IMR-90 (cell line): Measurements from ENCODE around the gene GGT1. TPM values are rescaled to one million over a fixed set of nuclear protein-coding genes. Genes with fewer than 3 reads are reported as not detected.
"Not testable (repeated sequence)": the region's sequence is repeated elsewhere in the genome, so short reads cannot be mapped to it uniquely, and the experiment has no call there.

ENCODE experiments used
- ATAC-seq: fragments of 200-7000 bp; cut with Tn5 transposase; 2 replicates; pipeline ENCODE4 v1.9.1; 2020; ENCODE audit warnings: low read depth, mild to moderate bottlenecking, moderate library complexity
- BruUV-seq: library from RNA; stranded (reverse); fragments of 400-500 nt; replicated peaks from 2 replicates; lab custom pipeline; 2021; lab: Mats Ljungman, UMichigan
- CTCF ChIA-PET: fragments of 300-600 bp; formaldehyde crosslinking; extraction: SDS; loops from one replicate; lab custom pipeline; 2021; ENCODE audit warnings: antibody characterized with exemption; lab: Yijun Ruan, JAX
- POLR2A ChIA-PET: fragments of 300-600 bp; sonication (Branson Sonifier 250); formaldehyde crosslinking; loops from one replicate; lab custom pipeline; 2022; ENCODE audit warnings: antibody characterized with exemption; ENCODE audit not compliant: unreplicated experiment; lab: Charles Lee
- DNase-seq: peaks from one replicate; pipeline ENCODE4 v3.0.0; 2013
- H2AFZ ChIP-seq: replicated peaks from 2 replicates; pipeline ENCODE3; 2013; ENCODE audit warnings: low read length, mild to moderate bottlenecking; ENCODE audit not compliant: poor library complexity
- H2AK5ac ChIP-seq: 2 replicates; pipeline ENCODE4 v1.6.1; 2013; ENCODE audit warnings: low read depth, low read length, inconsistent platforms
- H2AK9ac ChIP-seq: replicated peaks from 2 replicates; pipeline ENCODE3; 2013; ENCODE audit warnings: mild to moderate bottlenecking, low read depth, low read length, moderate library complexity; ENCODE audit not compliant: poor library complexity
- H2BK120ac ChIP-seq: 2 replicates; pipeline ENCODE4 v1.6.1; 2013; ENCODE audit warnings: low read depth, low read length, inconsistent platforms
- H2BK15ac ChIP-seq: 3 replicates; pipeline ENCODE4 v1.6.1; 2013; ENCODE audit warnings: low read depth, low read length, inconsistent platforms
- H2BK20ac ChIP-seq: 2 replicates; pipeline ENCODE4 v1.6.1; 2013; ENCODE audit warnings: low read depth, mild to moderate bottlenecking, inconsistent platforms, low read length, moderate library complexity
- H2BK5ac ChIP-seq: 2 replicates; pipeline ENCODE4 v1.6.1; 2013; ENCODE audit warnings: mild to moderate bottlenecking, low read depth, low read length, inconsistent platforms; ENCODE audit not compliant: poor library complexity, severe bottlenecking
- H3K14ac ChIP-seq: replicated peaks from 2 replicates; pipeline ENCODE4 v1.6.1; 2013; ENCODE audit warnings: low read depth, low read length, inconsistent platforms
- H3K18ac ChIP-seq: 2 replicates; pipeline ENCODE4 v1.6.1; 2013; ENCODE audit warnings: low read depth, low read length, control low read depth
- H3K23ac ChIP-seq: 2 replicates; pipeline ENCODE4 v1.6.1; 2013; ENCODE audit warnings: low read depth, low read length, inconsistent platforms
- H3K27ac ChIP-seq: 2 replicates; pipeline ENCODE4 v1.5.1; 2013; ENCODE audit warnings: mild to moderate bottlenecking, control low read depth, low read length; ENCODE audit not compliant: insufficient read depth
- H3K27me3 ChIP-seq: 2 replicates; pipeline ENCODE4 v1.6.1; 2013; ENCODE audit warnings: low read length; ENCODE audit not compliant: control insufficient read depth, insufficient read depth
- H3K36me3 ChIP-seq: 2 replicates; pipeline ENCODE4 v1.6.1; 2013; ENCODE audit warnings: low read length, mixed read lengths; ENCODE audit not compliant: control insufficient read depth, insufficient read depth
- H3K4ac ChIP-seq: 2 replicates; pipeline ENCODE4 v1.6.1; 2013; ENCODE audit warnings: low read depth, low read length, inconsistent platforms
- H3K4me1 ChIP-seq: 2 replicates; pipeline ENCODE4 v1.6.1; 2013; ENCODE audit warnings: low read length, mixed read lengths; ENCODE audit not compliant: control insufficient read depth, insufficient read depth
- H3K4me2 ChIP-seq: 2 replicates; pipeline ENCODE4 v1.6.1; 2013; ENCODE audit warnings: low read depth, mild to moderate bottlenecking, control low read depth, low read length, moderate library complexity
- H3K4me3 ChIP-seq: 2 replicates; pipeline ENCODE4 v1.5.1; 2013; ENCODE audit warnings: low read depth, mild to moderate bottlenecking, control low read depth, low read length, moderate library complexity; ENCODE audit not compliant: insufficient read depth
- H3K56ac ChIP-seq: 2 replicates; pipeline ENCODE4 v1.6.1; 2013; ENCODE audit warnings: low read length, inconsistent platforms; ENCODE audit not compliant: insufficient read depth; ENCODE audit errors: extremely low read depth
- H3K79me1 ChIP-seq, 2 experiments: 2 replicates each; pipeline ENCODE4 v1.6.1; 2013; ENCODE audit warnings: low read length in 2 of 2, inconsistent platforms in 1 of 2, low read depth in 1 of 2
- H3K9ac ChIP-seq: 2 replicates; pipeline ENCODE4 v1.6.1; 2013; ENCODE audit warnings: low read depth, low read length, control low read depth
- H3K9me1 ChIP-seq: 2 replicates; pipeline ENCODE4 v1.6.1; 2013; ENCODE audit warnings: low read length, inconsistent platforms; ENCODE audit not compliant: insufficient read depth
- H3K9me3 ChIP-seq: 2 replicates; pipeline ENCODE4 v1.6.1; 2013; ENCODE audit warnings: low read length; ENCODE audit not compliant: control insufficient read depth, insufficient read depth
- H4K20me1 ChIP-seq: 2 replicates; pipeline ENCODE4 v1.6.1; 2013; ENCODE audit warnings: low read length, inconsistent platforms; ENCODE audit not compliant: insufficient read depth
- H4K5ac ChIP-seq: 2 replicates; pipeline ENCODE4 v1.6.1; 2013; ENCODE audit warnings: mild to moderate bottlenecking, low read depth, low read length, control low read depth
- H4K8ac ChIP-seq, 2 experiments: 2 replicates each; pipeline ENCODE4 v1.6.1; 2013; ENCODE audit warnings: low read depth in 2 of 2, low read length in 2 of 2, control low read depth in 1 of 2, inconsistent platforms in 1 of 2
- H4K91ac ChIP-seq: 2 replicates; pipeline ENCODE4 v1.6.1; 2013; ENCODE audit warnings: low read depth, low read length, inconsistent platforms; ENCODE audit not compliant: insufficient read depth
- WGBS, 2 experiments: methylation state at CpG; one replicate each; pipeline versions ENCODE4 v1.1.5 to v1.1.7; 2013; ENCODE audit warnings: missing lambda C conversion rate in 2 of 2; ENCODE audit not compliant: insufficient read length in 1 of 2; ENCODE audit errors: extremely low coverage in 2 of 2; 5-methylcytosine and 5-hydroxymethylcytosine counted together
- dilution Hi-C: fragments of 300-500 bp; cut with HindIII; formaldehyde crosslinking; loops from one replicate; pipeline ENCODE4 v1.14.3; 2018; ENCODE audit warnings: low sequenced_read_pairs; ENCODE audit not compliant: unreplicated experiment
- in situ Hi-C: fragments of 300-500 bp; cut with MboI; formaldehyde crosslinking; loops from 3 replicates; pipeline ENCODE4 v1.14.3; 2019; ENCODE audit warnings: low sequenced_read_pairs, inconsistent platforms, mixed read lengths
- intact Hi-C: fragments of 100-400 bp; cut with micrococcal nuclease; formaldehyde crosslinking; loops from 2 replicates; pipeline ENCODE4 v1.10.0; 2022
- polyA plus RNA-seq, 3 experiments: library from polyadenylated mRNA; depleted of rRNA; stranded (reverse); fragments of >200 nt; gene quantifications; 2 replicates each; pipeline ENCODE4 v1.2.3, GENCODE V29; 2012; ENCODE audit warnings: low replicate concordance in 1 of 3
- total RNA-seq: library from RNA; depleted of rRNA; stranded (reverse); fragments of >200 nt; gene quantifications from 2 replicates; pipeline ENCODE4 v1.2.3, GENCODE V29; 2012

Gene GGT1
- total and polyA plus RNA-seq, 2 of the 4 experiments (the other 2 are of a cell fraction) = 3.4 to 7.3 TPM

DNA sequence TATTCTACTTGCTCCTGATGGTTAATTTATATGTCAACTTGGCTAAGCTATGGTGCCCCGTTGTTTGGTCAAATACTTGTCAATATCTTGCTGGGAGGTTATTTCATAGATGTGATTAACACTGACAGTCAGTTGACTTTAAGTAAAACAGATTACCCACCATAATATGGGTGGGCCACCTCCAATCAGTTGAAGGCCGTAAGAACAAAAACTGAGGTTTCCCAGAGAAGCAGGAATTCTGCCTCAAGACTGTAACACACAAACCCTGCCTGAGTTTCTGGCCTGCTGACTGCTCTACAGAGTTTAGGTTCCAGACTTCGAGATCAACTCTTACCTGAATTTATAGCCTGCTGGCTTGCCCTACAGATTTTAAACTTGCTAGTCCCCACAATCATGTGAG is 33.5 kb downstream of the GGT1 start:
- H3K9me1 ChIP-seq, H2BK120ac ChIP-seq, H4K20me1 ChIP-seq, in situ Hi-C loops, H3K36me3 ChIP-seq, dilution Hi-C loops, H4K91ac ChIP-seq, H3K4me2 ChIP-seq, CTCF ChIA-PET, H3K18ac ChIP-seq, H2BK20ac ChIP-seq, H2AK9ac ChIP-seq, H2AK5ac ChIP-seq, H3K56ac ChIP-seq, ATAC-seq, H4K8ac ChIP-seq, H3K4ac ChIP-seq, H3K79me1 ChIP-seq, H3K14ac ChIP-seq, H2BK5ac ChIP-seq, DNase-seq, H3K23ac ChIP-seq, BruUV-seq, H3K4me3 ChIP-seq, H2BK15ac ChIP-seq, H3K9ac ChIP-seq, H3K9me3 ChIP-seq, POLR2A ChIA-PET, intact Hi-C loops, H3K27ac ChIP-seq, H2AFZ ChIP-seq, H3K27me3 ChIP-seq, H4K5ac ChIP-seq: not testable (repeated sequence)
- no CpG with 5 or more reads among the region's 3 CpGs for WGBS, 2 experiments
- H3K4me1 ChIP-seq = peaks cover 10% of the 10 kb centered on the region; the same call in 1 of the 2 replicates

DNA sequence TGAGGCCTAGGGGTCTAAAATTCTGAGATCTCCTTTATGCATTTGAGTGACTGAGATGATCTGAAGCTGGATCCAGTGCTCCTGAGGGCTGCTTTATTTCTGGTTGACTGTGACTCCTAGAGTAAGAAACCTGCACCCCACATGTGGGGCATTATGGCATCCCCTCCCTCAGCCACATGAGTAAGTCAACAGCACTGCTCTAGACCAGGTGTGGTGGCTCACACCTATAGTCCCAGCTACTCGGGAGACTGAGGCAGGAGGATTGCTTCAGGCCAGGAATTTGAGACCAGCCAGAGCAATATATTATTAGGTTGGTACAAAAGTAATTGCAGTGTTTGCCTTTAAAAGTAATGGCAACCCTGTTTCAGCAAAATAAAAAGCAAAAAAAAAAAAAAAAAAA is 39.3 kb downstream of the GGT1 start:
- H4K20me1 ChIP-seq, in situ Hi-C loops, H2BK5ac ChIP-seq, H3K56ac ChIP-seq, CTCF ChIA-PET, H3K9me1 ChIP-seq, H2AFZ ChIP-seq, H2BK15ac ChIP-seq, H3K4ac ChIP-seq, H3K18ac ChIP-seq, dilution Hi-C loops, H4K8ac ChIP-seq, H3K27ac ChIP-seq, H3K36me3 ChIP-seq, H3K23ac ChIP-seq, H2BK120ac ChIP-seq, H3K4me1 ChIP-seq, H2AK9ac ChIP-seq, H3K27me3 ChIP-seq, H3K4me2 ChIP-seq, H3K4me3 ChIP-seq, H2BK20ac ChIP-seq, H3K9ac ChIP-seq, H4K91ac ChIP-seq, intact Hi-C loops, H3K14ac ChIP-seq, H4K5ac ChIP-seq, ATAC-seq, H2AK5ac ChIP-seq, H3K79me1 ChIP-seq, H3K9me3 ChIP-seq, BruUV-seq, DNase-seq: not testable (repeated sequence)
- POLR2A ChIA-PET = interaction anchor here (0.6 kb wide), 1 partner anchor 87 kb away, joined by 13 read pairs; the partner anchor contains the start of gene GUCD1
- no CpG with 5 or more reads among the region's 1 CpG for WGBS, 2 experiments
